Measurements from ENCODE around the gene BORCS6.

GRCh38 chr17:8138374-8138671 is 51.7 kb downstream of the BORCS6 start:
- TF ChIP-seq POLR2AphosphoS5 (IDR thresholded peaks at IDR 0.05) (no peak), CTCF (IDR thresholded peaks at IDR 0.05 in 8 of 11, conservative IDR thresholded peaks at IDR 0.05 in 3 of 11) (no peak), POLR2A (IDR thresholded peaks at IDR 0.05) (no peak)
